GM12878 (cell line): ENCODE data around the gene SRSF8. TPM values are rescaled to one million over a fixed set of nuclear protein-coding genes. Genes with fewer than 3 reads are reported as not detected.

Experiments
- BCL3 ChIP-seq: IDR thresholded peaks from 2 replicates; pipeline ENCODE4 v1.6.1; 2011; ENCODE audit warnings: borderline replicate concordance, low read depth, mild to moderate bottlenecking, moderate library complexity, low read length; ENCODE audit not compliant: insufficient read depth, poor library complexity, severe bottlenecking
- BRCA1 ChIP-seq: IDR thresholded peaks from 2 replicates; pipeline ENCODE4 v1.6.1; 2011; ENCODE audit warnings: low read depth, low read length, improper control_type of control experiment
- CBX5 ChIP-seq: sonication (generic); IDR thresholded peaks from 2 replicates; pipeline ENCODE4 v1.6.1; 2016; ENCODE audit warnings: low read depth, moderate library complexity, mild to moderate bottlenecking, inconsistent platforms
- CEBPB ChIP-seq, 2 experiments: fragments of 150-350 bp in 1 of 2; IDR thresholded peaks; 2 replicates each; pipeline ENCODE4 v1.6.1; 2012 to 2014; ENCODE audit warnings: low read depth in 2 of 2, low read length in 2 of 2, borderline replicate concordance in 1 of 2, inconsistent platforms in 1 of 2
- CHD4 ChIP-seq: fragments of 200-600 bp; sonication (generic); IDR thresholded peaks from 2 replicates; pipeline ENCODE4 v1.6.1; 2016; ENCODE audit warnings: mild to moderate bottlenecking
- EGR1 ChIP-seq, 2 experiments: IDR thresholded peaks; 1 replicate in 1 of 2; 2 replicates in 1 of 2; pipeline ENCODE4 v1.6.1; 2011 to 2012; ENCODE audit warnings: low read depth in 2 of 2, low read length in 2 of 2, borderline replicate concordance in 1 of 2, mild to moderate bottlenecking in 1 of 2, moderate library complexity in 1 of 2
- FOXK2 ChIP-seq: fragments of 450-650 bp; IDR thresholded peaks from 2 replicates; pipeline ENCODE4 v1.6.1; 2017; ENCODE audit warnings: mild to moderate bottlenecking, moderate library complexity
- GABPA ChIP-seq: IDR thresholded peaks from 2 replicates; pipeline ENCODE4 v1.6.1; 2014; ENCODE audit warnings: antibody characterized with exemption, low read depth, mild to moderate bottlenecking, inconsistent platforms
- MLLT1 ChIP-seq: fragments of 450-650 bp; IDR thresholded peaks from 2 replicates; pipeline ENCODE4 v1.6.1; 2016; ENCODE audit warnings: mild to moderate bottlenecking
- NFXL1 ChIP-seq: fragments of 450-650 bp; IDR thresholded peaks from 2 replicates; pipeline ENCODE4 v1.6.1; 2017; ENCODE audit warnings: antibody characterized with exemption, mild to moderate bottlenecking, borderline replicate concordance
- RCOR1 ChIP-seq: conservative IDR thresholded peaks from 2 replicates; pipeline ENCODE4 v1.6.1; 2012; ENCODE audit warnings: low read depth, low read length, improper control_type of control experiment
- RELA ChIP-seq: fragments of 450-650 bp; IDR thresholded peaks from 2 replicates; pipeline ENCODE4 v1.8.0; 2014; ENCODE audit warnings: borderline replicate concordance; ENCODE audit not compliant: partially characterized antibody
- SP1 ChIP-seq: IDR thresholded peaks from one replicate; pipeline ENCODE4 v1.6.1; 2011; ENCODE audit warnings: low read depth, low read length
- SRF ChIP-seq, 2 experiments: IDR thresholded peaks; 2 replicates each; pipeline ENCODE4 v1.6.1; 2011; ENCODE audit warnings: low read depth in 2 of 2, low read length in 2 of 2, mild to moderate bottlenecking in 1 of 2, moderate library complexity in 1 of 2
- TCF3 ChIP-seq: IDR thresholded peaks from 2 replicates; pipeline ENCODE4 v1.6.1; 2012; ENCODE audit warnings: low read depth, mild to moderate bottlenecking, low read length, borderline replicate concordance; ENCODE audit not compliant: insufficient read depth
- ZNF24 ChIP-seq: fragments of 450-650 bp; IDR thresholded peaks from 2 replicates; pipeline ENCODE4 v1.6.1; 2017; ENCODE audit warnings: antibody characterized with exemption, mild to moderate bottlenecking
- ZZZ3 ChIP-seq: IDR thresholded peaks from 2 replicates; pipeline ENCODE4 v1.6.1; 2011; ENCODE audit warnings: low read depth; ENCODE audit not compliant: control insufficient read depth, insufficient read length
- polyA plus RNA-seq, 11 experiments: library from polyadenylated mRNA; depleted of rRNA in 4 of 11; unstranded in 6 of 11; stranded (reverse) in 5 of 11; fragments of >200 nt; fragmentation: Nextera tagmentation in 4 of 11; fragmentation: Illumina TruSeq in 1 of 11; extraction: Ambion mirVana in 4 of 11; extraction: Trizol in 1 of 11; gene quantifications; 1 replicate in 1 of 11; 2 replicates in 10 of 11; pipeline versions ENCODE4 v1.2.1 to v1.2.3, GENCODE V29; 2011 to 2016; ENCODE audit warnings: inconsistent platforms in 2 of 11, missing spikeins in 2 of 11, low read depth in 1 of 11
- total RNA-seq, 4 experiments: library from RNA; depleted of rRNA in 3 of 4; stranded (reverse); fragments of >200 nt in 3 of 4; fragmentation: Illumina TruSeq in 1 of 4; extraction: Trizol in 1 of 4; gene quantifications; 2 replicates each; pipeline versions ENCODE4 v1.2.1 to v1.2.3, GENCODE V29; 2013 to 2021
- TF ChIP-seq, protein P1 (sequence below): fragments of 450-650 bp; IDR thresholded peaks from 2 replicates; pipeline ENCODE4 v1.6.1; 2017; ENCODE audit warnings: mild to moderate bottlenecking, moderate library complexity
- TF ChIP-seq, protein P2 (sequence below): fragments of 450-650 bp; IDR thresholded peaks from 2 replicates; pipeline ENCODE4 v1.6.1; 2017; ENCODE audit warnings: mild to moderate bottlenecking

Gene SRSF8
- total and polyA plus RNA-seq, 10 of the 15 experiments (the other 5 are each of a cell fraction or from before 2014, with no cell fraction given): 14.2 to 43.1 (median 27.1) TPM

- TF ChIP-seq, protein P1, sequence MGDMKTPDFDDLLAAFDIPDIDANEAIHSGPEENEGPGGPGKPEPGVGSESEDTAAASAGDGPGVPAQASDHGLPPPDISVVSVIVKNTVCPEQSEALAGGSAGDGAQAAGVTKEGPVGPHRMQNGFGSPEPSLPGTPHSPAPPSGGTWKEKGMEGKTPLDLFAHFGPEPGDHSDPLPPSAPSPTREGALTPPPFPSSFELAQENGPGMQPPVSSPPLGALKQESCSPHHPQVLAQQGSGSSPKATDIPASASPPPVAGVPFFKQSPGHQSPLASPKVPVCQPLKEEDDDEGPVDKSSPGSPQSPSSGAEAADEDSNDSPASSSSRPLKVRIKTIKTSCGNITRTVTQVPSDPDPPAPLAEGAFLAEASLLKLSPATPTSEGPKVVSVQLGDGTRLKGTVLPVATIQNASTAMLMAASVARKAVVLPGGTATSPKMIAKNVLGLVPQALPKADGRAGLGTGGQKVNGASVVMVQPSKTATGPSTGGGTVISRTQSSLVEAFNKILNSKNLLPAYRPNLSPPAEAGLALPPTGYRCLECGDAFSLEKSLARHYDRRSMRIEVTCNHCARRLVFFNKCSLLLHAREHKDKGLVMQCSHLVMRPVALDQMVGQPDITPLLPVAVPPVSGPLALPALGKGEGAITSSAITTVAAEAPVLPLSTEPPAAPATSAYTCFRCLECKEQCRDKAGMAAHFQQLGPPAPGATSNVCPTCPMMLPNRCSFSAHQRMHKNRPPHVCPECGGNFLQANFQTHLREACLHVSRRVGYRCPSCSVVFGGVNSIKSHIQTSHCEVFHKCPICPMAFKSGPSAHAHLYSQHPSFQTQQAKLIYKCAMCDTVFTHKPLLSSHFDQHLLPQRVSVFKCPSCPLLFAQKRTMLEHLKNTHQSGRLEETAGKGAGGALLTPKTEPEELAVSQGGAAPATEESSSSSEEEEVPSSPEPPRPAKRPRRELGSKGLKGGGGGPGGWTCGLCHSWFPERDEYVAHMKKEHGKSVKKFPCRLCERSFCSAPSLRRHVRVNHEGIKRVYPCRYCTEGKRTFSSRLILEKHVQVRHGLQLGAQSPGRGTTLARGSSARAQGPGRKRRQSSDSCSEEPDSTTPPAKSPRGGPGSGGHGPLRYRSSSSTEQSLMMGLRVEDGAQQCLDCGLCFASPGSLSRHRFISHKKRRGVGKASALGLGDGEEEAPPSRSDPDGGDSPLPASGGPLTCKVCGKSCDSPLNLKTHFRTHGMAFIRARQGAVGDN: peak; percentile 72
- TF ChIP-seq, protein P2, sequence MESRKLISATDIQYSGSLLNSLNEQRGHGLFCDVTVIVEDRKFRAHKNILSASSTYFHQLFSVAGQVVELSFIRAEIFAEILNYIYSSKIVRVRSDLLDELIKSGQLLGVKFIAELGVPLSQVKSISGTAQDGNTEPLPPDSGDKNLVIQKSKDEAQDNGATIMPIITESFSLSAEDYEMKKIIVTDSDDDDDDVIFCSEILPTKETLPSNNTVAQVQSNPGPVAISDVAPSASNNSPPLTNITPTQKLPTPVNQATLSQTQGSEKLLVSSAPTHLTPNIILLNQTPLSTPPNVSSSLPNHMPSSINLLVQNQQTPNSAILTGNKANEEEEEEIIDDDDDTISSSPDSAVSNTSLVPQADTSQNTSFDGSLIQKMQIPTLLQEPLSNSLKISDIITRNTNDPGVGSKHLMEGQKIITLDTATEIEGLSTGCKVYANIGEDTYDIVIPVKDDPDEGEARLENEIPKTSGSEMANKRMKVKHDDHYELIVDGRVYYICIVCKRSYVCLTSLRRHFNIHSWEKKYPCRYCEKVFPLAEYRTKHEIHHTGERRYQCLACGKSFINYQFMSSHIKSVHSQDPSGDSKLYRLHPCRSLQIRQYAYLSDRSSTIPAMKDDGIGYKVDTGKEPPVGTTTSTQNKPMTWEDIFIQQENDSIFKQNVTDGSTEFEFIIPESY: no peak
- no peak for TF ChIP-seq SP1
- peak in 1 of 2 experiments; percentile 51; a peak in 1 of 4 replicates for TF ChIP-seq SRF (IDR thresholded peaks at IDR 0.05; ENCODE audit: low read depth in 2 of 2, low read length in 2 of 2)
- TF ChIP-seq GABPA: no peak
- TF ChIP-seq RCOR1: no peak
- TF ChIP-seq FOXK2: no peak
- no peak for TF ChIP-seq RELA
- TF ChIP-seq ZNF24: no peak
- no peak for TF ChIP-seq BCL3
- TF ChIP-seq BRCA1: no peak
- TF ChIP-seq ZZZ3: no peak
- TF ChIP-seq CHD4: no peak
- 0 out of 2 replicates have a peak, but pooled peaks have one; percentile 6 for TF ChIP-seq MLLT1
- no peak for TF ChIP-seq NFXL1
- TF ChIP-seq EGR1 (IDR thresholded peaks at IDR 0.05; ENCODE audit: borderline replicate concordance in 1 of 2, low read depth in 2 of 2, low read length in 2 of 2): no peak
- TF ChIP-seq CBX5: no peak
- peak; percentile 60; the same call in 1 of the 2 replicates for TF ChIP-seq TCF3
- no peak for TF ChIP-seq CEBPB (IDR thresholded peaks at IDR 0.05; ENCODE audit: borderline replicate concordance in 1 of 2, low read depth in 2 of 2, low read length in 2 of 2)
Measured at GRCh38 chr11:95067039-95067840, 521 bp downstream of the SRSF8 start (continued).
